GM19025 (cell line): Measurements from ENCODE around the gene THAP2.
A peak's percentile ranks its signal among the peaks of the same experiment; 100 is the strongest.
"Not testable (repeated sequence)": the region's sequence is repeated elsewhere in the genome, so short reads cannot be mapped to it uniquely, and the experiment has no call there.

Experiments
- ATAC-seq: cut with Tn5 transposase; IDR thresholded peaks from one replicate; pipeline ENCODE4 v1.9.1; 2021; ENCODE audit warnings: mild to moderate bottlenecking, low read depth, moderate library complexity; ENCODE audit not compliant: unreplicated experiment

The THAP2 gene

GRCh38 chr12:71661977-71662530 is 2.0 kb upstream of the THAP2 start:
- no peak for ATAC-seq

GRCh38 chr12:71662849-71663560 is 1.1 kb upstream of the THAP2 start:
- peak; percentile 16 for ATAC-seq

GRCh38 chr12:71664411-71665089 is 449 bp downstream of the THAP2 start:
- peak; percentile 5 for ATAC-seq

- ATAC-seq: no peak
Observed at GRCh38 chr12:71665090-71665463, 976 bp downstream of the THAP2 start.

GRCh38 chr12:71666259-71666658 is 2.2 kb downstream of the THAP2 start:
- ATAC-seq: no peak

- no peak for ATAC-seq
Observed at GRCh38 chr12:71671311-71671710, 7.2 kb downstream of the THAP2 start.

- ATAC-seq: no peak
Observed at GRCh38 chr12:71671816-71672215, 7.7 kb downstream of the THAP2 start.

- ATAC-seq: no peak
Observed at GRCh38 chr12:71682466-71682865, 18.4 kb downstream of the THAP2 start.

GRCh38 chr12:71683633-71684032 is 19.5 kb downstream of the THAP2 start:
- no peak for ATAC-seq

- ATAC-seq: no peak
Observed at GRCh38 chr12:71684081-71684480, 20.0 kb downstream of the THAP2 start.

GRCh38 chr12:71685312-71685906 is 21.3 kb downstream of the THAP2 start:
- ATAC-seq: no peak

GRCh38 chr12:71685914-71686657 is 22.0 kb downstream of the THAP2 start, which contains the start of gene TMEM19:
Gene TMEM19 (plus strand): TSS chr12:71686082. CDS start chr12:71686681, 599 bp downstream.
- peak; percentile 92 for ATAC-seq

GRCh38 chr12:71686658-71687025 is 22.5 kb downstream of the THAP2 start:
- ATAC-seq: no peak

GRCh38 chr12:71687172-71687571 is 23.1 kb downstream of the THAP2 start:
- ATAC-seq: not testable (repeated sequence)

GRCh38 chr12:71688961-71689570 is 25.0 kb downstream of the THAP2 start:
- no peak for ATAC-seq

- no peak for ATAC-seq
Observed at GRCh38 chr12:71691504-71692129, 27.5 kb downstream of the THAP2 start.

GRCh38 chr12:71693126-71693525 is 29.0 kb downstream of the THAP2 start:
- no peak for ATAC-seq

- ATAC-seq: peak; percentile 4
Observed at GRCh38 chr12:71693651-71694050, 29.6 kb downstream of the THAP2 start.

GRCh38 chr12:71694099-71694820 is 30.2 kb downstream of the THAP2 start:
- peak; percentile 86 for ATAC-seq
